HG03135 (cell line): ENCODE results near the gene ANKRD55.
A peak's percentile ranks its signal among the peaks of the same experiment; 100 is the strongest.
"Not testable (repeated sequence)": the region's sequence is repeated elsewhere in the genome, so short reads cannot be mapped to it uniquely, and the experiment has no call there.

Experiments
- ATAC-seq: cut with Tn5 transposase; IDR thresholded peaks from one replicate; pipeline ENCODE4 v1.9.1; 2021; ENCODE audit warnings: mild to moderate bottlenecking, moderate library complexity; ENCODE audit not compliant: unreplicated experiment

The ANKRD55 gene

DNA sequence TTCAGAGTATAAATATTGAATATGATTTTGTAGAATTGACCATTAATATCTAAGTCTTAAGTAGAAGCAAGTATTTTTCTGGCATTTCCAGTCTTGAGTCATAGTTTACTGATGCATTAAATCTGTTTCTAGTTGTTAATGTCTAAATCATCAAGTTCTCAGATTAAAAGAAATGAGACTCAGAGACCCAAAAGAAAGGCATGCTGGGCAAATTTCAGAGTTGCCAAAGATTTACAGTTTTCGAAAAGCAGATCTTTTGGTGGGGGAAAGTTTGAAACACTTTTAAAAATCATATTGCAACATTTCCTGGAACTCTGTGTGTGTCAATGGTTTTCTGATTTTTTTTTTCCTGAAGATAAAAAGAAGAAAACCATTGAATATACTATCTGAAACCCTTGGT, 60.9 kb downstream of the ANKRD55 start:
- ATAC-seq: no peak

- no peak for ATAC-seq
Observed at GRCh38 chr5:56170557-56170956, 62.6 kb downstream of the ANKRD55 start.

DNA sequence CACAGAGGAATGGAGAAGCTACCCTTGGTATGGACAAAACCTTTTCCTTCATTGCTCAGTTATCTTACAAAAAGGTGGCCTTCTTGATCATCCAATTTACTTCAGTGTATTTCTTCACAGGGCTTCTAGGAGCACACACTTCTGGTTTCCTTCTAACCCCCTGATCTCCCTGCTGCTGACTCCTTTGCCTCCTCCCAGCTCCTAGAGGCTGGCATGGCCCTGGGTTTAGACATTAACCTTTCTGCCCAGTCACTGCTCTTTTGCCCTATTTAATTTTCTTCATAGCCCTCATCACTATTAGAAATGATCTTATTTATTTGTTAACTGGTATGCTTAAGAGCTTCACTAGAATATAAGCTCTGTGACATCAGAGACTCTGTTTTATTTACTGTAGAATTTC, 63.2 kb downstream of the ANKRD55 start:
- no peak for ATAC-seq

- ATAC-seq: no peak
Observed at GRCh38 chr5:56169281-56169680, 63.8 kb downstream of the ANKRD55 start.

GRCh38 chr5:56168066-56168478, 65.1 kb downstream of the ANKRD55 start:
- ATAC-seq: no peak

DNA sequence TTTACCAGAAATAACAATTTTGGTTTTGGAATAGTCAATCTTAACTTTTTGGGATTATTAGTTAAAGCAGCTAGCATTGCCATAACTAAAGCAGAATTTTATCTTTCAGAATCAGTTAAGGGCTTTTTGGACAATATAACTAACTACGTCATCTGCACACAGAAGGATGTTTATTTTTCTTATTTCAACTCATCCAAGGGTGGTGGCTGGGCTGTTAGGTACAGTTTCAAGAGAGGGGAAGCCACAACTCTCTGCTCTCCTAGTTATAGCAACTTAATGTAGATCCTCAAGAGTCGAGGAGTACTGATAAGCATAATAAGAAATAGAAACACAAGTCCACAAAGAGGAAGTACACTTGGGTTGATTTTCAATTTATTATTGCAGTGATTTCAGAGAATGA, 65.6 kb downstream of the ANKRD55 start:
- no peak for ATAC-seq

DNA sequence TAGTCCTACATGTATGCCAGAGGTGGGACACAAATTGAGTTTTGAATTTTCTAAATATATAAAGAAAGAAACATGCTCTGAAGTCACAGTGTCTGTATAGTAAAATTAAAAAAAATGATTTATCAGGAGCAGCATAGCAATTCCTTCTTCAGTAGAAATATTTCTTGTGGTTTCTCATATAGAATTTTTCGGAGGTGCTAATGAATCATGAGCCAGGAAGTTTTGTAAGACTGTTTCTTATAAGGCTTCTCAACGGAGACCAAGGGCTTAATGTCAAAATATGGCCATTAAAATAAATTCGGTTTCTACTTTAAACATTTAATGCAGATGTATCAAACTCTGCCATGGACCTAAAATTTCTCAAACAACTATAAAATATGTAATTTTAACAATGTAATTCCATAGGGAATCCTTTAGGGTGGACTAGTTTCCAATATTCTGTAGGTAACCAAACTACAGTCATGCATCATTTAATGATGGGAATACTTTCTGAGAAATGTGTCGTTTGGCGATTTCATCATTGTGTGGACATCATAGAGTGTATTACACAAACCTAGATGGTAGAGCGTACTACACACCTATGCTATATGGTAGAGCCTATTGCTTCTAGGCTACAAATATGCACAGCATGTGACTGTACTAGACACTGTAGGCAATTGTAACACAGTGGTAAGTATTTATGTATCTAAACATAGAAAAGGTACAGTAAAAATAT, 66.3 kb downstream of the ANKRD55 start:
- no peak for ATAC-seq

GRCh38 chr5:56164376-56164775, 68.8 kb downstream of the ANKRD55 start:
- no peak for ATAC-seq

DNA sequence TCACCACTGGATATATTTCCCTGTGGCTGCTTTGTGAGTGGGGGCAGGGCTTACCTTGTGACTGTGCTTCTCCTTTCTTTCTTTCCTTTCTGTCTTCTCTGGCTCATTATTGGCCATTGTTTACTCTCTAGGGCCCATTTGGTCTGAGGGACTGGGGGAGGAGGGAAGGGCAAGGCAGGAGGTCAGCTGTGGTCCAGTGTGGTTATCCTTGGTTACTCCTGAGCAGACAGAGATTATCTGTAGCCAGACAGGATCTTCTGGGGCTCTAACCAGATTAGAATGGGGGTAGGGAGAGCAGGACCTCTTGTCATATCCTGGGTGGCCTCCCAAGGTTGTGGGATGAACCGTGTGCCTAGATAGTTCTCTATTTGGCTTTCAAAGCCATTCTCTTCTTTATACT, 71.2 kb downstream of the ANKRD55 start:
- no peak for ATAC-seq

DNA sequence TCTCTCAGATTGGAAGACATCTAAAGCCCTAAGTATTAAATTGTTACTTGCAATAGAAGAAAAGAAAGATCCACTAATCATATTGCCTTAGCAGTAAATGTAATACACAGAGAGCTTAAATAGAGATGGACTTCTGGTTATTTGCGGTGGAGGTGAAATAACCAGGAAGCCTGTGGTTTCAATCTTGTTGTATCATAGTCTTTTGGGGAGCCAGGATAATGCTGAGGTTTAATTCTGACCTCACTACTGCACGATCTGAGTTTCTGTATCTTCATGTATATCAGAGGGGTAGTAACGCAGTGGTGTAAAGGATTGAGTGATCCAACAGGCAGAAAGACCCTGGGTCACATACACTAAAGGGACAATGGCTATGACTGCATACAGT, 71.7 kb downstream of the ANKRD55 start:
- no peak for ATAC-seq

DNA sequence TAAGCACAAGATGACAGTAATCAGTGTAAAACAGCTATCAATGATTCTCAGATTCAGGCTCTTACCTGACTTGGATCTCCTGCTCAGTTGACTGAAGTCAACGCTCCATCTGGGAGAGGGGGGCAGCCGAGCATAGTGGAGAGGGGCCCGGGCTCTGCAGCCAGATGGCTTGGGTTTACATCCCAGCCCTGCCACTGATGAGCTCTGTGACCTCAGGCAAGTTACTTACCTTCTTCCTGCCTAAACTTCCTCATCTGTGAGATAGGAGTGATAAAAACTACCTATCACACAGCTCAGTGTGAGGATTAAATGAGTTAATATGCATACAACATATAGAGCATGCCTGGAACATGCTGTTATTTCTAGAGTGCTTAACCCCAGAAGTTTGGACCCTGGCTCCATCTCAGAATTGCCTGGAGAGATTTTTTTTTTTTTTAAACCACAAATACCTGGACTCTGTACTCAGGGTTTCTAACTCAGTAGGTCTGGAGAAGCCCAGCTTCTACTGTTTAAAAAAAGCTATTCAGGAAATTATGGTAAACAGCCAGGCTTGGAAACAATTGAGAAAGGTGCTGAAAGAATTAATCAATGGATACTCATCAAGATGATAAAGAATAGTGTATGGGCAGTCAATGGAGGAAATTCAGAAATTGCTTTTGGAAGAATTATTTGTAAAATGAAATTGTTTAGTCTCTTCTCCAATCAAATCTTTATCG, 72.2 kb downstream of the ANKRD55 start:
- ATAC-seq: no peak

- no peak for ATAC-seq
Observed at GRCh38 chr5:56159521-56159947, 73.6 kb downstream of the ANKRD55 start.

GRCh38 chr5:56158331-56158960, 74.7 kb downstream of the ANKRD55 start:
- ATAC-seq: no peak

DNA sequence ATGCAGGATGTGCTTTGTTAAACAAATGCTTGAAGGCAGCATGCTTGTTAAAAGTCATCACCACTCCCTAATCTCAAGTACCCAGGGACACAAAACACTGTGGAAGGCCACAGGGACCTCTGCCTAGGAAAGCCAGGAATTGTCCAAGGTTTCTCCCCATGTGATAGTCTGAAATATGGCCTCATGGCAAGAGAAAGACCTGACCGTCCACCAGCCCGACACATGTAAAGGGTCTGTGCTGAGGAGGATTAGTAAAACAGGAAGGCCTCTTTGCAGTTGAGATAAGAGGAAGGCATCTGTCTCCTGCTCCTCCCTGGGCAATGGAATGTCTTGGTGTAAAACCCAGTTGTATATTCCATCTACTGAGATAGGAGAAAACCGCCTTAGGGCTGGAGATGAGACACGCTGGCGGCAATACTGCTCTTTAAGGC, 75.9 kb downstream of the ANKRD55 start:
- ATAC-seq: not testable (repeated sequence)

DNA sequence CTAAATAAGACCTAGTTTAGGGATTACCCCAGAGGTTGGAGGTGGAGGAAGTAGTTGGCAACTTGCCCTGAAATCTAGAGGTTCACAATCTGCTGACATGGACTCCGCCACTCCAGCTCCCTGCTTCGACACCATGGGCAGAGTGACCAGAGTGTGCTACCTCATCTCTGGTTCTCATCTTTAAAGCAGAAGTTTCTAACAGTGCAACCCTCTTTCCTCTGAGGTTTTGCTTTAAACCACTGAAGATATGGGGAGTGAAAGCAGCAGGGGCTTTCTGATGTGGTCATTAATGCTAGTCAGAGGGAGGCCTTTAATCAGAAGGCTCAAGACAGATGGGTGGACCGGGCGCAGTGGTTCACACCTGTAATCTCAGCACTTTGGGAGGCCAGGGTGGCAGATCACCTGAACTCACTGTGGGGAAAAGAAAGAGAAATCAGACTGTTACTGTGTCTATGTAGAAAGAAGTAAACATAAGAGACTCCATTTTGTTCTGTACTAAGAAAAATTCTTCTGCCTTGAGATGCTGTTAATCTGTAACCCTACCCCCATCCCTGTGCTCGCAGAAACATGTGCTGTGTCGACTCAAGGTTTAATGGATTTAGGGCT, 76.4 kb downstream of the ANKRD55 start:
- peak; percentile 78 for ATAC-seq

GRCh38 chr5:56155992-56156584, 77.0 kb downstream of the ANKRD55 start:
- ATAC-seq: no peak

- ATAC-seq: no peak
Observed at GRCh38 chr5:56154732-56155484, 78.2 kb downstream of the ANKRD55 start.

- no peak for ATAC-seq
Observed at GRCh38 chr5:56152437-56152836, 80.7 kb downstream of the ANKRD55 start.

GRCh38 chr5:56150756-56151155, 82.4 kb downstream of the ANKRD55 start:
- not testable (repeated sequence) for ATAC-seq

DNA sequence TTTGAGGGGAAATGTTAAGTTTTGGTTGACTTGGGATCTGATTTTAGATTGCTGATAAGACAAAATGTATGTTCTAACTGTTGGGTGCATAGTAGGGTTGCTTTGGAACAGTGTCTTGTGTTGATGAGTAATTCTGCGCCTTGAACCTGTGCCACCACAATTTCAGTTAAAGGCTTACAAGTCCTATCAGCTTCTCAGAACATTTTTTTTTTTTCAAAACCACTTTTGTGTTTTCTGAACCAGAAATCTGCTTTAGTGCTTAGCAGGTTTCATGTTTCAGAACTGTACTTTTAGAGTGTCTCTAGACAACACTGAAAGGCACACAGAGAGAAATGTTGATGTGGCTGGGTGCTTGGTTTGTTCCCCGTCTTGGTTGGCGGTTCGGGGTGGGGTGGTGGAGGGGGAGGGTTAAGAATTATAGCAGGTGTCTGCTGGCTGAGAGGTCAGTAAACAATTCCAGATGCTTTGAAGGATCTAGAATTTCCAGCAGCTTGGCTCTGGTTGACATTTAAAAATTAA, 84.6 kb downstream of the ANKRD55 start:
- ATAC-seq: peak; percentile 85
